K562 (cell line): ENCODE data around the gene ZACN. TPM values are rescaled to one million over a fixed set of nuclear protein-coding genes. Genes with fewer than 3 reads are reported as not detected.

ENCODE experiments used
- CHCHD3 ChIP-seq: fragments of 250-450 bp; sonication (Bioruptor Pico); IDR thresholded peaks from 2 replicates; pipeline ENCODE4 v2.1.2; 2022; ENCODE audit warnings: mild to moderate bottlenecking
- EP300 ChIP-seq: IDR thresholded peaks from 2 replicates; pipeline ENCODE4 v1.6.1; 2012; ENCODE audit warnings: low read length, improper control_type of control experiment
- EWSR1 ChIP-seq: fragments of 450-650 bp; IDR thresholded peaks from 2 replicates; pipeline ENCODE4 v1.6.1; 2018; ENCODE audit warnings: borderline replicate concordance, mild to moderate bottlenecking, low read depth, moderate library complexity; ENCODE audit not compliant: partially characterized antibody
- HNRNPL ChIP-seq: fragments of 200-400 bp; formaldehyde crosslinking; IDR thresholded peaks from 2 replicates; pipeline ENCODE4 v1.6.1; 2017; ENCODE audit warnings: low read depth, mild to moderate bottlenecking, low read length
- KDM1A ChIP-seq, 2 experiments: fragments of 450-650 bp; IDR thresholded peaks; 2 replicates each; pipeline ENCODE4 v1.6.1; 2016; ENCODE audit warnings: mild to moderate bottlenecking in 2 of 2
- NR1H2 ChIP-seq: sonication (generic); formaldehyde crosslinking; IDR thresholded peaks from 2 replicates; pipeline ENCODE4 v1.4.0; 2020; ENCODE audit warnings: mild to moderate bottlenecking, missing genetic modification reagents
- PHF8 ChIP-seq: fragments of 200-600 bp; sonication (generic); IDR thresholded peaks from 2 replicates; pipeline ENCODE4 v1.6.1; 2012; ENCODE audit warnings: mixed run types, mild to moderate bottlenecking, inconsistent platforms, low read length, moderate library complexity, borderline replicate concordance
- SMC3 ChIP-seq: conservative IDR thresholded peaks from 2 replicates; pipeline ENCODE4 v1.6.1; 2011; ENCODE audit warnings: low read depth, low read length, improper control_type of control experiment; ENCODE audit not compliant: insufficient read depth
- SRF ChIP-seq, 2 experiments: fragments of 250-450, 450-650 bp in 1 of 2; sonication (Bioruptor Pico) in 1 of 2; sonication (generic) in 1 of 2; formaldehyde crosslinking; IDR thresholded peaks; 2 replicates each; pipeline versions ENCODE4 v1.5.0 to v1.5.1; 2020 to 2022; ENCODE audit warnings: mild to moderate bottlenecking in 1 of 2, missing genetic modification reagents in 1 of 2
- SRSF9 ChIP-seq: fragments of 200-400 bp; formaldehyde crosslinking; IDR thresholded peaks from 2 replicates; pipeline ENCODE4 v1.6.1; 2017; ENCODE audit warnings: low read depth, low read length, borderline replicate concordance
- ZFP1 ChIP-seq: fragments of 450-650 bp; formaldehyde crosslinking; IDR thresholded peaks from 2 replicates; pipeline ENCODE4 v1.4.0; 2020; ENCODE audit warnings: mild to moderate bottlenecking, mixed read lengths
- ZNF146 ChIP-seq: IDR thresholded peaks from one replicate; pipeline ENCODE4 v1.6.1; 2018; ENCODE audit warnings: missing compliant biosample characterization; ENCODE audit not compliant: unreplicated experiment
- ZNF699 ChIP-seq: fragments of 250-450 bp; sonication (Bioruptor Pico); IDR thresholded peaks from 2 replicates; pipeline ENCODE4 v1.8.0; 2021; ENCODE audit warnings: mild to moderate bottlenecking, moderate library complexity; ENCODE audit not compliant: insufficient replicate concordance
- ZNF830 ChIP-seq: fragments of 250-450 bp; sonication (Bioruptor Pico); IDR thresholded peaks from 2 replicates; pipeline ENCODE4 v1.5.0; 2021; ENCODE audit warnings: mild to moderate bottlenecking
- ZSCAN29 ChIP-seq: fragments of 450-650 bp; IDR thresholded peaks from 2 replicates; pipeline ENCODE4 v1.6.1; 2017
- polyA plus RNA-seq, 8 experiments: library from polyadenylated mRNA; depleted of rRNA in 4 of 8; stranded (reverse) in 5 of 8; unstranded in 3 of 8; fragments of >200 nt; fragmentation: Nextera tagmentation in 2 of 8; fragmentation: Illumina TruSeq in 1 of 8; extraction: Ambion mirVana in 2 of 8; extraction: Trizol in 1 of 8; gene quantifications; 2 replicates each; pipeline versions ENCODE4 v1.2.1 to v1.2.3, GENCODE V29; 2011 to 2014; ENCODE audit warnings: inconsistent platforms in 1 of 8, missing spikeins in 1 of 8
- total RNA-seq, 7 experiments: library from RNA; depleted of rRNA in 6 of 7; stranded (reverse); fragments of >200 nt in 6 of 7; fragmentation: Illumina TruSeq in 2 of 7; extraction: Trizol in 2 of 7; gene quantifications; 2 replicates each; pipeline versions ENCODE4 v1.2.1 to v1.2.3, GENCODE V29; 2011 to 2021; ENCODE audit warnings: low replicate concordance in 1 of 7
- TF ChIP-seq, protein P1 (sequence below): fragments of 250-450 bp; sonication (Bioruptor Pico); IDR thresholded peaks from 2 replicates; pipeline ENCODE4 v1.4.0; 2020
- TF ChIP-seq, protein P2 (sequence below): fragments of 450-650 bp; IDR thresholded peaks from 2 replicates; pipeline ENCODE4 v1.7.0; 2016; ENCODE audit warnings: borderline replicate concordance
- TF ChIP-seq, protein P3 (sequence below): fragments of 250-450 bp; sonication (Bioruptor Pico); IDR thresholded peaks from 2 replicates; pipeline ENCODE4 v1.8.0; 2021; ENCODE audit warnings: mild to moderate bottlenecking, moderate library complexity
- TF ChIP-seq, protein P4 (sequence below): fragments of 450-650 bp; formaldehyde crosslinking; IDR thresholded peaks from 2 replicates; pipeline ENCODE4 v1.4.0; 2022; ENCODE audit warnings: missing genetic modification characterization
- TF ChIP-seq, protein P5 (sequence below): sonication (generic); formaldehyde crosslinking; IDR thresholded peaks from 2 replicates; pipeline ENCODE4 v1.4.0; 2020; ENCODE audit warnings: mild to moderate bottlenecking, missing genetic modification reagents

The ZACN gene
- total and polyA plus RNA-seq, 9 of the 15 experiments (the other 6 are each of a cell fraction or from before 2014, with no cell fraction given): 0.07 TPM; not detected in 8

DNA sequence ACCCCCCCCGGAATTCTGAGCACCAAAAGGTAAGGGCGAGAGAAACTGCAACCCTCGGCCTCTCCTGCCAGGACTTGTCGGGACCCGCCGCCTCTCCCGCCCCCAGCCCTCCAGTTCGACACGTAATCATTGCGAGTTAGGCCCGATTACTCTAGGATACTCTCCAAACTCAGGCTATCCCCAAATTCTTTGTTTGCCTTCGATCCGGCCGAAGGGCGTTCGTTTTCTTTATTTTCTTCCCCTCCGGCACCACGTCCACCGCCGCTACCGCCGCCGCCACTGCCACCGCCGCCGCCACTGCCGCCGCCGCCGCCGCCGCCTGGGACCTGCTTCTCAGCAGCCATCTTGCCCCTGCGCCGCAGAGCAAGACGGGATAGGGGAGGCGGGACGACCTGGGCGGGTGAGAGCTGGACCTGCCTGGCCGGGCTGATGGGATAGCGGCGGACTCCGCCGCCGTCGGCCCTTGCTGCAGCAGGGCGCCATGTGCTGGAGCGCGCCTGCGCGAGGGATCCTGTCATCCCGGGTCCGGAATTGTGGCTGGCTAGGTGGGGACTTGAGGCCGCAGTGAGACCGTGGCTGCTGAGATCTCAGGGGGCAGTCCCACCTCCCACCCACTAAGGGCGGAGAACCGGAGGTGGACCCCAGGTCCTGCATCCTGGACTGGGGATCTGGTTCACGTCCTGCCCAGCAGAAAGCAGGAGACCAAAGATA, 6.7 kb upstream of the ZACN start, which contains the start of gene SRP68 (continued):
- TF ChIP-seq, protein P1, sequence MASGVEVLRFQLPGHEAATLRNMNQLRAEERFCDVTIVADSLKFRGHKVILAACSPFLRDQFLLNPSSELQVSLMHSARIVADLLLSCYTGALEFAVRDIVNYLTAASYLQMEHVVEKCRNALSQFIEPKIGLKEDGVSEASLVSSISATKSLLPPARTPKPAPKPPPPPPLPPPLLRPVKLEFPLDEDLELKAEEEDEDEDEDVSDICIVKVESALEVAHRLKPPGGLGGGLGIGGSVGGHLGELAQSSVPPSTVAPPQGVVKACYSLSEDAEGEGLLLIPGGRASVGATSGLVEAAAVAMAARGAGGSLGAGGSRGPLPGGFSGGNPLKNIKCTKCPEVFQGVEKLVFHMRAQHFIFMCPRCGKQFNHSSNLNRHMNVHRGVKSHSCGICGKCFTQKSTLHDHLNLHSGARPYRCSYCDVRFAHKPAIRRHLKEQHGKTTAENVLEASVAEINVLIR (CRISPR knock-in tag): no peak
- TF ChIP-seq EP300 (no peak), SRSF9 (no peak), HNRNPL (no peak), ZFP1 (CRISPR knock-in tag) (no peak), ZNF699 (no peak), SRF (CRISPR knock-in tag; IDR thresholded peaks at IDR 0.05) (no peak), KDM1A (IDR thresholded peaks at IDR 0.05) (no peak), ZNF146 (CRISPR knock-in tag) (no peak), EWSR1 (no peak), PHF8 (peak; percentile 96; the same call in 1 of the 2 replicates), ZSCAN29 (no peak), CHCHD3 (CRISPR knock-in tag) (no peak), SMC3 (no peak), NR1H2 (CRISPR knock-in tag) (peak; percentile 68; the same call in 1 of the 2 replicates), ZNF830 (CRISPR knock-in tag) (no peak)
- TF ChIP-seq, protein P2, sequence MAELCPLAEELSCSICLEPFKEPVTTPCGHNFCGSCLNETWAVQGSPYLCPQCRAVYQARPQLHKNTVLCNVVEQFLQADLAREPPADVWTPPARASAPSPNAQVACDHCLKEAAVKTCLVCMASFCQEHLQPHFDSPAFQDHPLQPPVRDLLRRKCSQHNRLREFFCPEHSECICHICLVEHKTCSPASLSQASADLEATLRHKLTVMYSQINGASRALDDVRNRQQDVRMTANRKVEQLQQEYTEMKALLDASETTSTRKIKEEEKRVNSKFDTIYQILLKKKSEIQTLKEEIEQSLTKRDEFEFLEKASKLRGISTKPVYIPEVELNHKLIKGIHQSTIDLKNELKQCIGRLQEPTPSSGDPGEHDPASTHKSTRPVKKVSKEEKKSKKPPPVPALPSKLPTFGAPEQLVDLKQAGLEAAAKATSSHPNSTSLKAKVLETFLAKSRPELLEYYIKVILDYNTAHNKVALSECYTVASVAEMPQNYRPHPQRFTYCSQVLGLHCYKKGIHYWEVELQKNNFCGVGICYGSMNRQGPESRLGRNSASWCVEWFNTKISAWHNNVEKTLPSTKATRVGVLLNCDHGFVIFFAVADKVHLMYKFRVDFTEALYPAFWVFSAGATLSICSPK: no peak
- TF ChIP-seq, protein P3, sequence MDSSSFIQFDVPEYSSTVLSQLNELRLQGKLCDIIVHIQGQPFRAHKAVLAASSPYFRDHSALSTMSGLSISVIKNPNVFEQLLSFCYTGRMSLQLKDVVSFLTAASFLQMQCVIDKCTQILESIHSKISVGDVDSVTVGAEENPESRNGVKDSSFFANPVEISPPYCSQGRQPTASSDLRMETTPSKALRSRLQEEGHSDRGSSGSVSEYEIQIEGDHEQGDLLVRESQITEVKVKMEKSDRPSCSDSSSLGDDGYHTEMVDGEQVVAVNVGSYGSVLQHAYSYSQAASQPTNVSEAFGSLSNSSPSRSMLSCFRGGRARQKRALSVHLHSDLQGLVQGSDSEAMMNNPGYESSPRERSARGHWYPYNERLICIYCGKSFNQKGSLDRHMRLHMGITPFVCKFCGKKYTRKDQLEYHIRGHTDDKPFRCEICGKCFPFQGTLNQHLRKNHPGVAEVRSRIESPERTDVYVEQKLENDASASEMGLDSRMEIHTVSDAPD (CRISPR knock-in tag): no peak
- TF ChIP-seq, protein P4, sequence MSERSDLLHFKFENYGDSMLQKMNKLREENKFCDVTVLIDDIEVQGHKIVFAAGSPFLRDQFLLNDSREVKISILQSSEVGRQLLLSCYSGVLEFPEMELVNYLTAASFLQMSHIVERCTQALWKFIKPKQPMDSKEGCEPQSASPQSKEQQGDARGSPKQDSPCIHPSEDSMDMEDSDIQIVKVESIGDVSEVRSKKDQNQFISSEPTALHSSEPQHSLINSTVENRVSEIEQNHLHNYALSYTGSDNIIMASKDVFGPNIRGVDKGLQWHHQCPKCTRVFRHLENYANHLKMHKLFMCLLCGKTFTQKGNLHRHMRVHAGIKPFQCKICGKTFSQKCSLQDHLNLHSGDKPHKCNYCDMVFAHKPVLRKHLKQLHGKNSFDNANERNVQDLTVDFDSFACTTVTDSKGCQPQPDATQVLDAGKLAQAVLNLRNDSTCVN (CRISPR knock-in tag): 0 out of 2 replicates have a peak, but pooled peaks have one; percentile 46
- TF ChIP-seq, protein P5, sequence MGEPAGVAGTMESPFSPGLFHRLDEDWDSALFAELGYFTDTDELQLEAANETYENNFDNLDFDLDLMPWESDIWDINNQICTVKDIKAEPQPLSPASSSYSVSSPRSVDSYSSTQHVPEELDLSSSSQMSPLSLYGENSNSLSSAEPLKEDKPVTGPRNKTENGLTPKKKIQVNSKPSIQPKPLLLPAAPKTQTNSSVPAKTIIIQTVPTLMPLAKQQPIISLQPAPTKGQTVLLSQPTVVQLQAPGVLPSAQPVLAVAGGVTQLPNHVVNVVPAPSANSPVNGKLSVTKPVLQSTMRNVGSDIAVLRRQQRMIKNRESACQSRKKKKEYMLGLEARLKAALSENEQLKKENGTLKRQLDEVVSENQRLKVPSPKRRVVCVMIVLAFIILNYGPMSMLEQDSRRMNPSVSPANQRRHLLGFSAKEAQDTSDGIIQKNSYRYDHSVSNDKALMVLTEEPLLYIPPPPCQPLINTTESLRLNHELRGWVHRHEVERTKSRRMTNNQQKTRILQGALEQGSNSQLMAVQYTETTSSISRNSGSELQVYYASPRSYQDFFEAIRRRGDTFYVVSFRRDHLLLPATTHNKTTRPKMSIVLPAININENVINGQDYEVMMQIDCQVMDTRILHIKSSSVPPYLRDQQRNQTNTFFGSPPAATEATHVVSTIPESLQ: no peak
